SKM-1 (cell line): ENCODE data around the gene ANGPTL7.

Experiments
- DNase-seq: peaks from one replicate; lab custom pipeline; 2025; ENCODE audit not compliant: unreplicated experiment; lab: John Stamatoyannopoulos, UW

Gene ANGPTL7

DNA sequence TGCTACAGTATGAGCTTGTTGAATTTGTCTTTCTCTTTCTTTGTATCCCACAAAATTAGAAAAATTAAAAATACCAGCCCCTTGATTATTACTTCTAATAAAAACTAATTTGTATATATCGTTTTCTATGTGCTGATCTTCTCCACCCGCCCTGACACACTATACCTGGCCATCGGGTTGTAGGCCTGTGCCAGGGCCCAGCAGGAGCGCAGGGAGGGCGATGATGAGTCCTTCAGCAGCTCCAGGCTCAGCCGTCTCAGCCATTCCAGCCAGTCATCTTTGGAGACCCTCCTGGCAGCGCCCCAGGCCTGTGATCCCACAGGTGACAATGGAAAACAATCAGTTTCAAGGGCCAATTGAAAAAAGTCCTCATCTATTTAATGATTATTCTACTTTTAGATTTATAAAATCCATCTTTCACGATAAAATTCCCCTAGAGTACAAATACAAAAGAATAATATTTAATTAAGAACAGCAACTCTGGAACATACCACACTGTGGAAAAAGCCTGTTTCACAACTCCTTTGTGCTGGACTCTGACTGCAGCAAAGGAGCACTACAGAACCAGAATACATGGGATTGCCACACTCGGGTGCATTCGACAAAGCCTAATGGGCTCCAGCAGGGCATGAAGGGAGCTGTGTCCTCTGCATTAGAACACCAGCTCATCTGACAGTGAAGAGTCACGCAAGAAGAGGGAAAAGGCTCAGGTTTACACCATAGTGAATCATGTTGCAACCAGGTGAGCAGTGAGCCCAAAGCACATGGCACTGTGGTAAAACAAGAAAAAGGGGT, 15.4 kb downstream of the ANGPTL7 start:
- no peak for DNase-seq

DNA sequence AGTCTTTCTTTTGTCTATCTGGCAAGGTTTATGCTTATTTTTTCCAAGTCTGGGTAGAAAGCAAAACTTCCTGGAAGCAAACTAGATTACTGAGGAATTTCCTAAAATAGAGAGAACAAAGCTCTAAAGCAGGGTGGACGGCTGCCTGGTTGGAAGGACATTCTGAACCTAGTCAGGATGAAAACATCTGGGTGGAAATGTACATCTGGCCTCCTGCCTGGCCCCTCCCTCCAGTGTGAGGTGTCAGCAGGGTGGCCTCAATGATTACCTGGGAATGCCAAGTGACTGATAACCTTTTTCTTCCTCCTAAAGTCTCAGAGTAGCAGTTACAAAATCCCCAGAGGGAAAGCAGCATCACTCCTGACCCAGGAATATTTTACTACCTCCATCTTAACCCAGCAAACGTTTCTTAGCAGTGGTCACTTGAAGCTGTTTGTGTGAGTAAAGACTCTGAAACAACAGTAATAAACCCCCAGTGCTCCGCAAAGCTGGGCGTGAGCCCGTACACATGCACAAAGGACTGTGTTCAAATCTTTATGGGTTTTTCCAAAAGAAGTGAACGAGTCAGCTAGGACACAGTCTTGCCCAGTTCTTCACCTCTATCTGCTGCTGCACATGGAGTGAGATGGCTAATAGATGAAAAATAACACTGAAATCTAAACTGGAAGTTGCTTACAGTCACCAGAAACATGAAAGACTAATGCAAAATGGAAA, 18.9 kb downstream of the ANGPTL7 start:
- no peak for DNase-seq

GRCh38 chr1:11211461-11211860, 22.3 kb downstream of the ANGPTL7 start:
- DNase-seq: no peak

- DNase-seq: no peak
Measured at GRCh38 chr1:11211925-11212587, 22.9 kb downstream of the ANGPTL7 start.

GRCh38 chr1:11214698-11215380, 25.7 kb downstream of the ANGPTL7 start:
- no peak for DNase-seq

DNA sequence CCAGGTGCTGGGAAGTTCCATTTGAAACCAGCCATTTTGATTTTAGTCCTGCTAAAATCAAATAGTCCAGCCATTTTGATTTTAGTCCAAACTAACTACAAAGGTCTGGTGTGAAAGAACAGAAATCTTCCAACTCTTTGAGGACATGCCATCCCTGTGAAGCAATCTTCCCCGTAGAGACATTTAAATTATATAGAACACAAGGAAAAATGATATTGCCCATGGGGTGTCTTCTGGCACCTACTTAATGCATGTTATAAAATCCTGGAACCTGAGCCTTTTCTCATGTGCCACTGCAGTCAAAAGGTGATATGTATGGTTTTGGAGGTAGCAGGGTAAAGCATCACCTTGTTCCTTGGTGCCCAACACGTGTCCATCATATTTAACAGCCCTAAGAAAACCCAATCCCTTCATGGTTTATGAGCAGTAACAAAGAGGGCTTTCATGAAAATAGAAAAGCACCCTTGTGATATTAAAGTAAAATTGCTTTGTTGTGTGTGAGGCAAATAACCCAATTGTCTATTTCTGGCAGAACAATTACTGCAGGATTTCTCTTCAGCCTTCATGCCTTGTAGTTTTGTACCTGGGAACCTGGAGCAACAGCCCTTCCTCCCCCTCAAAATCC, 26.3 kb downstream of the ANGPTL7 start:
- DNase-seq: no peak

- no peak for DNase-seq
Measured at GRCh38 chr1:11216074-11216473, 26.9 kb downstream of the ANGPTL7 start.

DNA sequence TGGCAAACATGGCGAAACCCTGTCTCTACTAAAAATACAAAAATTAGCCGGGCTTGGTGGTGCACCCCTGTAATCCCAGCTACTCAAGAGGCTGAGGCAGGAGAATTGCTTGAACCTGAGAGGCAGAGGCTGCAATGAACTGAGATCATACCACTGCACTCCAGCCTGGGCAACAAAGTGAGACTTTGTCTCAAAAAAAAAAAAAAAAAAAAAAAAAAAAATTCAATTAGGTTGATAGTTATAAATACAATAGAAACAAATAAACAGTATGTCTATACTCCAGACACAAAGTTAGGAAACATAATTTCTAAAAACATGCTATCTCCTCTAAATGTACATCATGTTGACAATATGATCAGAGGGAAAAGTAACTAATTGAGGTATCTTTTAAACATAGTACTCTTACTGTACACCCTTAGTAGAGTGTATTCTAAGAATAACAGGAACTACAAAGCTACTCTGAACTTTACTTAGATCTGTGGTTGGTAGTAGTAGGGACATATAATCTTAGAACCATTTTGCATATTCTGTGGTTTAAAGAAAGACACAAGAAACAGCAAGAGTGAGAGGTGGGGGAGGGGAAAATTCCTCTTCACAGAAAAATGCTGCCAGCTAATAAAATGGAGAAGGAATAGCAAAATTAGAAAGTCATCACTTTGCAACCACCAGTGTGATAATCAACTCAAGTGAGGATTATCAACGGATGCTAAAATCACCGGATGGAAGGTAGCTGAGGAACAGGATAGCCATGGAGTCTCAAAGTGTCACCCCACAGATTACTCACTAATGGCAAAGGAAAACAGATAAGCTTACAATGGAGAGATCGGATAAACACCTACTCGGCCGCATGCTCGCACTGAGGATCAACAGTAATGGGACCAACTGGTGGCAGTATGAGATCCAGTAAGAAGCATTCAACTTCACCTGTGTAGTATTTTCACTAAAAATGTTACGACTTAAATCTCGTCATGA, 38.2 kb downstream of the ANGPTL7 start:
- DNase-seq: no peak

GRCh38 chr1:11229203-11229602, 40.0 kb downstream of the ANGPTL7 start:
- no peak for DNase-seq

DNA sequence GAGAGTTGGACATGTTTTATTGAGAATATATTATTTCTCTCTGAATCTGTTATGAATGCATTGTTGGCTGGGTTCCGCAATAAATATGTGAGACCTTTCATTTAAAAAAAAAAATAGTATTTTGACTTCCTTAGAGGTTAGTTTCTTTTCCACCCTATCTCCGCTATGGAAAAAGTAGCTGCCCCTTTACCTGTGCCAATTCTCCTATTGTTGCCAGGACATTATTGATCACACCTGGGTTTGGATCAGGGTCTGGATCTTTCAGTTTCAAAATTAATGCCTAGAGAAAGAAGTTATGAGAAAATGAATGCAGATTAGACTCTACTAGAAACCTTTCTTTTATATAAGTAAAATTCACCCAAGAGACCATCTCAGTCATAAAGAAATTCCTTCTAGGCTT, 44.1 kb downstream of the ANGPTL7 start:
- DNase-seq: no peak

DNA sequence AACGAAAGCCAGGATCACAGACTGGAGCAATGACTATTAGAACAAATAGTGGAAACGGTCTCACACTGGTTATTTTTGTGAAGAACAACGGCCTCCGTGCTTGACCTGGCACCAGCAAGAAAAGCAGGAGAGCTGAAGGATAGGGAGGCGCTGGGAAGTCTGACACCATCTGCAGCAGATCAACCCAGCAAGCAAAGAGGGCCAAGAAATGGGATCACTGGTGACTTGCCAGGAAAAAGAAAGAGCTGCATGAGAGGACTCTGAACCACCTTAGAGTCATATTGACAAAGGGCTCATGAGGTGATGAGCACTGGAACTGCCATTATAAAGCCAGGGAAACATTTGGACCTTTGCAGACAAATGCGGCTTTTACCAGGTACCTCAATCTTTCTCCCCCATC, 48.2 kb downstream of the ANGPTL7 start:
- DNase-seq: no peak

- no peak for DNase-seq
Measured at GRCh38 chr1:11238311-11238710, 49.2 kb downstream of the ANGPTL7 start.

DNA sequence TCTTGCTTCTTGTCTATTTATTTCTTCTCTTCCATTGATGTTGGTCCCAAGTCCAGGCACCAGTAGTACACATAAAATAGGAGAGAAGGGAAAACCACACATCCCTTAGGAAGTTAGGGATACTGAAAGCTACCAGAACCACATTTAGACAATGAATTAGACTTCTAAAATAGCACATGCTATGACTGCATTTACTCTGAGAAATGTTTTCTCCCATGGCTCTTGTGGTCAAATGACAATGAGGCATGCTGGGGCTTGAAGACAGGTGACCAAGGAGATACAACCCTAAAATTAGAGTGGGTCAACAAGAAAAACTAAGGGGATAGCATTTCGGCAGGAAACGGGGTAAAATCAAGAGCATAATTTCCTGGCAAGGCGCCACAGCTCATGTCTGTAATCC, 56.1 kb downstream of the ANGPTL7 start:
- no peak for DNase-seq
